Gastroesophageal sphincter (tissue), 4 donors: ENCODE data around the gene GALNS. TPM values are rescaled to one million over a fixed set of nuclear protein-coding genes. Genes with fewer than 3 reads are reported as not detected.

Experiments
- ATAC-seq: fragments of 150-250 bp; one replicate; pipeline ENCODE4 v1.9.1; 2016; ENCODE audit warnings: mild to moderate bottlenecking, moderate library complexity
- H3K27ac ChIP-seq, 4 donors: fragments of 200-600 bp; sonication (generic) in 3 of 4; 1 replicate in 3 of 4; 2 replicates in 1 of 4; pipeline ENCODE4 v1.5.1; 2016 to 2019
- H3K27me3 ChIP-seq: fragments of 200-600 bp; sonication (generic); one replicate; pipeline ENCODE4 v1.5.1; 2019
- H3K36me3 ChIP-seq, 2 donors: fragments of 200-600 bp; sonication (generic); one replicate each; pipeline ENCODE4 v1.5.1; 2019; ENCODE audit warnings: control low read depth in 1 of 2
- H3K4me1 ChIP-seq, 3 donors: fragments of 200-600 bp; sonication (generic); 1 replicate in 2 of 3; 2 replicates in 1 of 3; pipeline ENCODE4 v1.5.1; 2016 to 2019; ENCODE audit warnings: control low read depth in 2 of 3
- H3K4me3 ChIP-seq, 2 donors: fragments of 200-600 bp; sonication (generic); one replicate each; pipeline ENCODE4 v1.5.1; 2019; ENCODE audit warnings: mild to moderate bottlenecking in 1 of 2, moderate library complexity in 1 of 2
- H3K9me3 ChIP-seq, 3 donors: fragments of 200-600 bp; sonication (generic); one replicate each; pipeline ENCODE4 v1.5.1; 2017 to 2019; ENCODE audit warnings: control low read depth in 2 of 3
- CTCF ChIP-seq, 4 experiments: fragments of 200-600 bp in 2 of 4; fragments of 450-650 bp in 2 of 4; sonication (generic) in 1 of 4; IDR thresholded peaks; one replicate each; pipeline ENCODE4 v1.5.1; 2017 to 2019; ENCODE audit warnings: antibody characterized with exemption in 4 of 4, mild to moderate bottlenecking in 2 of 4, moderate library complexity in 2 of 4
- EP300 ChIP-seq: sonication (generic); formaldehyde crosslinking; IDR thresholded peaks from one replicate; pipeline ENCODE4 v1.6.1; 2017; ENCODE audit warnings: antibody characterized with exemption, mild to moderate bottlenecking
- POLR2A ChIP-seq, 2 donors: fragments of 450-650 bp; IDR thresholded peaks; one replicate each; pipeline ENCODE4 v1.6.1; 2017; ENCODE audit warnings: antibody characterized with exemption in 2 of 2, mild to moderate bottlenecking in 2 of 2, moderate library complexity in 1 of 2
- POLR2AphosphoS5 ChIP-seq: sonication (generic); formaldehyde crosslinking; IDR thresholded peaks from one replicate; pipeline ENCODE4 v1.6.1; 2017; ENCODE audit warnings: antibody characterized with exemption
- WGBS, 2 donors: methylation state at CpG; one replicate each; pipeline ENCODE4 v1.1.5; 2018; ENCODE audit warnings: low coverage in 1 of 2; 5-methylcytosine and 5-hydroxymethylcytosine counted together
- total RNA-seq, 4 donors: library from RNA; depleted of rRNA; stranded (reverse); fragments of >200 nt; gene quantifications; one replicate each; pipeline ENCODE4 v1.1.0, GENCODE V29; 2016

The GALNS gene
- total RNA-seq, 4 donors from 2014 or later = 4.2 to 29.4 (median 15.6) TPM

- H3K4me1 ChIP-seq = peaks cover 0 to 11% (median 0%) of the 10 kb centered on the region in 3 donors
- no peak for ATAC-seq
- WGBS, 2 donors = 48% methylated on average over 2 of the region's 20 CpGs; no CpG with 5 or more reads in 1 of the 2 donors
- TF ChIP-seq POLR2A (IDR thresholded peaks at IDR 0.05) = no peak
- no peak within 1 kb of the TSS for H3K4me3 ChIP-seq
- peaks cover 53% of the 10 kb centered on the region for H3K27me3 ChIP-seq
- H3K27ac ChIP-seq = no peak within 1 kb of the TSS
- peaks cover 0 to 27% of the 10 kb centered on the region in 2 donors for H3K36me3 ChIP-seq
- no peaks in the 10 kb centered on the region for H3K9me3 ChIP-seq
These were observed 9.6 kb upstream of the GALNS start, which contains the start of gene PABPN1L for GRCh38 chr16:88866151-88866920. PABPN1L (minus strand) TSS chr16:88866660; CDS start chr16:88866606, 54 bp downstream.

- ATAC-seq = no peak
- Histone ChIP-seq H3K27me3 (peaks cover 47% of the 10 kb centered on the region), H3K9me3 (no peaks in the 10 kb centered on the region), H3K4me3 (no peak overlapping the region), H3K36me3 (peaks cover 0 to 33% of the 10 kb centered on the region in 2 donors), H3K4me1 (peaks cover 0 to 5% (median 0%) of the 10 kb centered on the region in 3 donors), H3K27ac (no peak overlapping the region)
- 80 to 100% methylated on average over 1 of the region's 15 CpGs for WGBS, 2 donors
- TF ChIP-seq POLR2A (IDR thresholded peaks at IDR 0.05) = no peak
- TF ChIP-seq CTCF (IDR thresholded peaks at IDR 0.05) = no peak
- TF ChIP-seq EP300 = no peak
- TF ChIP-seq POLR2AphosphoS5 = no peak
These were observed 9.0 kb upstream of the GALNS start for GRCh38 chr16:88865742-88866141.

- H3K4me3 ChIP-seq = no peak overlapping the region
- peaks cover 0 to under 1% (median 0%) of the 10 kb centered on the region in 3 donors for H3K4me1 ChIP-seq
- 80% methylated on average over 2 of the region's 14 CpGs; no CpG with 5 or more reads in 1 of the 2 donors for WGBS, 2 donors
- peaks cover 43% of the 10 kb centered on the region for H3K27me3 ChIP-seq
- ATAC-seq = no peak
- TF ChIP-seq EP300 = no peak
- no peak for TF ChIP-seq POLR2A (IDR thresholded peaks at IDR 0.05)
- no peak for TF ChIP-seq POLR2AphosphoS5
- no peak for TF ChIP-seq CTCF (IDR thresholded peaks at IDR 0.05)
- peaks cover 0 to 37% of the 10 kb centered on the region in 2 donors for H3K36me3 ChIP-seq
- H3K9me3 ChIP-seq = no peaks in the 10 kb centered on the region
- no peak overlapping the region for H3K27ac ChIP-seq
These were observed 8.6 kb upstream of the GALNS start for GRCh38 chr16:88865310-88865709.

GRCh38 chr16:88864521-88864920 is 7.8 kb upstream of the GALNS start:
- Histone ChIP-seq H3K27me3 (peaks cover 35% of the 10 kb centered on the region), H3K36me3 (peaks cover 0 to 45% of the 10 kb centered on the region in 2 donors), H3K4me1 (peaks cover 0 to 2% (median 0%) of the 10 kb centered on the region in 3 donors), H3K9me3 (no peaks in the 10 kb centered on the region), H3K4me3 (no peak overlapping the region), H3K27ac (no peak overlapping the region)
- TF ChIP-seq CTCF (IDR thresholded peaks at IDR 0.05) (no peak), POLR2AphosphoS5 (no peak), EP300 (no peak), POLR2A (IDR thresholded peaks at IDR 0.05) (no peak)
- WGBS, 2 donors = no CpG with 5 or more reads among the region's 18 CpGs
- ATAC-seq = no peak

- Histone ChIP-seq H3K4me1 (peaks cover 0 to 6% (median 0%) of the 10 kb centered on the region in 3 donors), H3K4me3 (no peak overlapping the region), H3K36me3 (peaks cover 0 to 49% of the 10 kb centered on the region in 2 donors), H3K27ac (no peak overlapping the region), H3K9me3 (no peaks in the 10 kb centered on the region), H3K27me3 (peaks cover 33% of the 10 kb centered on the region)
- no peak for TF ChIP-seq CTCF (IDR thresholded peaks at IDR 0.05)
- TF ChIP-seq POLR2AphosphoS5 = no peak
- TF ChIP-seq EP300 = no peak
- TF ChIP-seq POLR2A (IDR thresholded peaks at IDR 0.05) = no peak
- no CpG with 5 or more reads among the region's 15 CpGs for WGBS, 2 donors
- ATAC-seq = no peak
These were observed 7.4 kb upstream of the GALNS start for GRCh38 chr16:88864099-88864498.
